HepG2 (cell line): ENCODE measurements around the gene RETREG2. TPM values are rescaled to one million over a fixed set of nuclear protein-coding genes. Genes with fewer than 3 reads are reported as not detected.

Experiments
- ATF7-NPFF ChIP-seq: sonication (generic); formaldehyde crosslinking; IDR thresholded peaks from 2 replicates; pipeline ENCODE4 v1.8.1; 2023; ENCODE audit warnings: mild to moderate bottlenecking, low read depth, missing genetic modification reagents, moderate library complexity
- CCAR2 ChIP-seq: fragments of 200-400 bp; formaldehyde crosslinking; optimal IDR thresholded peaks from 2 replicates; pipeline ENCODE3; 2018; ENCODE audit warnings: low read depth, mild to moderate bottlenecking, low read length, moderate library complexity
- CENPX ChIP-seq: sonication (generic); formaldehyde crosslinking; IDR thresholded peaks from 2 replicates; pipeline ENCODE4 v1.9.0; 2021; ENCODE audit warnings: mild to moderate bottlenecking, missing genetic modification reagents, moderate library complexity
- MED1 ChIP-seq: sonication (generic); formaldehyde crosslinking; IDR thresholded peaks from 2 replicates; pipeline ENCODE4 v1.4.0; 2020; ENCODE audit warnings: missing genetic modification reagents
- RARA ChIP-seq: IDR thresholded peaks from 2 replicates; pipeline ENCODE4 v1.6.1; 2016; ENCODE audit warnings: missing genetic modification reagents, missing compliant biosample characterization
- UBTF ChIP-seq: sonication (generic); formaldehyde crosslinking; IDR thresholded peaks from 2 replicates; pipeline ENCODE4 v1.4.0; 2020; ENCODE audit warnings: mild to moderate bottlenecking, missing genetic modification reagents
- ZNF281 ChIP-seq: sonication (generic); formaldehyde crosslinking; IDR thresholded peaks from 2 replicates; pipeline ENCODE4 v1.4.0; 2020; ENCODE audit warnings: missing genetic modification reagents, borderline replicate concordance
- ZNF546 ChIP-seq: sonication (generic); formaldehyde crosslinking; conservative IDR thresholded peaks from 2 replicates; pipeline ENCODE4 v1.8.1; 2023; ENCODE audit warnings: mild to moderate bottlenecking, missing genetic modification reagents
- ZNF562 ChIP-seq: sonication (generic); formaldehyde crosslinking; IDR thresholded peaks from 2 replicates; pipeline ENCODE4 v1.8.0; 2022; ENCODE audit warnings: missing genetic modification reagents, borderline replicate concordance
- ZNF639 ChIP-seq: conservative IDR thresholded peaks from 2 replicates; pipeline ENCODE4 v1.6.1; 2018; ENCODE audit warnings: missing genetic modification reagents
- ZUFSP ChIP-seq: sonication (generic); formaldehyde crosslinking; IDR thresholded peaks from 2 replicates; pipeline ENCODE4 v1.9.0; 2021; ENCODE audit warnings: missing genetic modification reagents, mild to moderate bottlenecking, borderline replicate concordance
- polyA plus RNA-seq, 8 experiments: library from polyadenylated mRNA; depleted of rRNA in 3 of 8; stranded (reverse) in 7 of 8; unstranded in 1 of 8; fragments of >200 nt; fragmentation: Illumina TruSeq in 4 of 8; extraction: Trizol in 4 of 8; gene quantifications; 2 replicates each; pipeline versions ENCODE4 v1.2.1 to v1.2.3, GENCODE V29; 2011 to 2016; ENCODE audit warnings: low read depth in 4 of 8, missing spikeins in 1 of 8, mixed read lengths in 1 of 8; ENCODE audit not compliant: insufficient read depth in 1 of 8
- total RNA-seq, 5 experiments: library from RNA; depleted of rRNA; stranded (reverse); fragments of >200 nt; fragmentation: Illumina TruSeq; extraction: Trizol; gene quantifications; 2 replicates each; pipeline ENCODE4 v1.2.3, GENCODE V29; 2016; ENCODE audit warnings: low read depth in 1 of 5
- TF ChIP-seq, protein P1 (sequence below): sonication (generic); formaldehyde crosslinking; IDR thresholded peaks from 2 replicates; pipeline ENCODE4 v1.4.0; 2020; ENCODE audit warnings: missing genetic modification reagents, borderline replicate concordance

RETREG2 gene
- total and polyA plus RNA-seq, 2 of the 13 experiments (the other 11 are each of a cell fraction or from before 2014, with no cell fraction given) = 86.0 to 134 TPM

- peak; percentile 96 for TF ChIP-seq ZNF639
- TF ChIP-seq ZNF546 (CRISPR knock-in tag) = peak; percentile 98
- no peak for TF ChIP-seq ZUFSP (CRISPR knock-in tag)
- TF ChIP-seq MED1 (CRISPR knock-in tag) = peak; percentile 91
- peak; percentile 68; the same call in 1 of the 2 replicates for TF ChIP-seq RARA (CRISPR knock-in tag)
- TF ChIP-seq CCAR2 = no peak
- peak; percentile 98 for TF ChIP-seq ATF7-NPFF (CRISPR knock-in tag)
- TF ChIP-seq ZNF562 = peak; percentile 64; the same call in 1 of the 2 replicates
- TF ChIP-seq CENPX (CRISPR knock-in tag) = no peak
- peak; percentile 74; the same call in 1 of the 2 replicates for TF ChIP-seq ZNF281 (CRISPR knock-in tag)
- peak; percentile 94 for TF ChIP-seq UBTF (CRISPR knock-in tag)
- TF ChIP-seq, protein P1, sequence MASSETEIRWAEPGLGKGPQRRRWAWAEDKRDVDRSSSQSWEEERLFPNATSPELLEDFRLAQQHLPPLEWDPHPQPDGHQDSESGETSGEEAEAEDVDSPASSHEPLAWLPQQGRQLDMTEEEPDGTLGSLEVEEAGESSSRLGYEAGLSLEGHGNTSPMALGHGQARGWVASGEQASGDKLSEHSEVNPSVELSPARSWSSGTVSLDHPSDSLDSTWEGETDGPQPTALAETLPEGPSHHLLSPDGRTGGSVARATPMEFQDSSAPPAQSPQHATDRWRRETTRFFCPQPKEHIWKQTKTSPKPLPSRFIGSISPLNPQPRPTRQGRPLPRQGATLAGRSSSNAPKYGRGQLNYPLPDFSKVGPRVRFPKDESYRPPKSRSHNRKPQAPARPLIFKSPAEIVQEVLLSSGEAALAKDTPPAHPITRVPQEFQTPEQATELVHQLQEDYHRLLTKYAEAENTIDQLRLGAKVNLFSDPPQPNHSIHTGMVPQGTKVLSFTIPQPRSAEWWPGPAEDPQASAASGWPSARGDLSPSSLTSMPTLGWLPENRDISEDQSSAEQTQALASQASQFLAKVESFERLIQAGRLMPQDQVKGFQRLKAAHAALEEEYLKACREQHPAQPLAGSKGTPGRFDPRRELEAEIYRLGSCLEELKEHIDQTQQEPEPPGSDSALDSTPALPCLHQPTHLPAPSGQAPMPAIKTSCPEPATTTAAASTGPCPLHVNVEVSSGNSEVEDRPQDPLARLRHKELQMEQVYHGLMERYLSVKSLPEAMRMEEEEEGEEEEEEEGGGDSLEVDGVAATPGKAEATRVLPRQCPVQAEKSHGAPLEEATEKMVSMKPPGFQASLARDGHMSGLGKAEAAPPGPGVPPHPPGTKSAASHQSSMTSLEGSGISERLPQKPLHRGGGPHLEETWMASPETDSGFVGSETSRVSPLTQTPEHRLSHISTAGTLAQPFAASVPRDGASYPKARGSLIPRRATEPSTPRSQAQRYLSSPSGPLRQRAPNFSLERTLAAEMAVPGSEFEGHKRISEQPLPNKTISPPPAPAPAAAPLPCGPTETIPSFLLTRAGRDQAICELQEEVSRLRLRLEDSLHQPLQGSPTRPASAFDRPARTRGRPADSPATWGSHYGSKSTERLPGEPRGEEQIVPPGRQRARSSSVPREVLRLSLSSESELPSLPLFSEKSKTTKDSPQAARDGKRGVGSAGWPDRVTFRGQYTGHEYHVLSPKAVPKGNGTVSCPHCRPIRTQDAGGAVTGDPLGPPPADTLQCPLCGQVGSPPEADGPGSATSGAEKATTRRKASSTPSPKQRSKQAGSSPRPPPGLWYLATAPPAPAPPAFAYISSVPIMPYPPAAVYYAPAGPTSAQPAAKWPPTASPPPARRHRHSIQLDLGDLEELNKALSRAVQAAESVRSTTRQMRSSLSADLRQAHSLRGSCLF = 0 out of 2 replicates have a peak, but pooled peaks have one; percentile 31
These were observed 1.1 kb upstream of the RETREG2 start, which contains the start of gene CNPPD1 (continued) for GRCh38 chr2:219176818-219177551.
